HCT116 (cell line): Measurements from ENCODE around the gene COPG1. TPM values are rescaled to one million over a fixed set of nuclear protein-coding genes. Genes with fewer than 3 reads are reported as not detected.

Experiments used
- ATAC-seq: fragments of 200-7000 bp; cut with Tn5 transposase; 2 replicates; pipeline ENCODE4 v1.9.1; 2020; ENCODE audit warnings: mild to moderate bottlenecking, moderate library complexity
- BruUV-seq: library from RNA; stranded (reverse); fragments of 400-500 nt; replicated peaks from 2 replicates; lab custom pipeline; 2021; lab: Mats Ljungman, UMichigan
- CTCF ChIA-PET: fragments of 300-600 bp; sonication (Branson Sonifier 250); formaldehyde crosslinking; loops from one replicate; lab custom pipeline; 2021; ENCODE audit warnings: antibody characterized with exemption; lab: Charles Lee
- POLR2A ChIA-PET: fragments of 300-600, 350-600 bp; sonication (Branson Sonifier 250); formaldehyde crosslinking; loops from one replicate; lab custom pipeline; 2021; ENCODE audit warnings: antibody characterized with exemption; lab: Charles Lee
- RAD21 ChIA-PET, 2 experiments: fragments of 300-600 bp; sonication (Branson Sonifier 250); formaldehyde crosslinking; loops; one replicate each; lab custom pipeline; 2023; ENCODE audit warnings: low total read pairs in 2 of 2; ENCODE audit not compliant: uncharacterized antibody in 2 of 2, unreplicated experiment in 2 of 2, low non-redundant PET in 1 of 2; lab: Charles Lee
- DNase-seq: peaks from one replicate; pipeline ENCODE4 v3.0.0-alpha.2; 2010; ENCODE audit warnings: low read depth, low spot score
- H2AFZ ChIP-seq: fragments of 200-600 bp; shearing (Covaris generic), sonication (generic); 2 replicates; pipeline ENCODE4 v1.6.1; 2017; ENCODE audit warnings: low read depth, mixed run types, mixed read lengths, antibody characterized with exemption, low read length; ENCODE audit not compliant: poor library complexity, severe bottlenecking
- H3K27ac ChIP-seq: 2 replicates; pipeline ENCODE4 v1.5.1; 2012; ENCODE audit warnings: low read depth, low read length
- H3K27me3 ChIP-seq: fragments of 200-600 bp; sonication (generic); 2 replicates; pipeline ENCODE4 v1.6.1; 2016; ENCODE audit warnings: mixed run types, low read length, mixed read lengths; ENCODE audit not compliant: insufficient read depth
- H3K36me3 ChIP-seq, 2 experiments: fragments of 200-500 bp in 1 of 2; fragments of 200-600 bp in 1 of 2; sonication (Bioruptor generic) in 1 of 2; sonication (generic) in 1 of 2; 2 replicates each; pipeline versions ENCODE4 v1.5.1 to v1.6.1; 2014 to 2016; ENCODE audit warnings: low read length in 2 of 2, inconsistent platforms in 1 of 2, mixed read lengths in 1 of 2, mixed run types in 1 of 2; ENCODE audit not compliant: insufficient read depth in 2 of 2, control insufficient read depth in 1 of 2
- H3K4me1 ChIP-seq, 2 experiments: fragments of 200-600 bp in 1 of 2; sonication (generic) in 1 of 2; 2 replicates each; pipeline versions ENCODE4 v1.5.1 to v1.6.1; 2012 to 2017; ENCODE audit warnings: low read length in 2 of 2, inconsistent platforms in 1 of 2, mild to moderate bottlenecking in 1 of 2, mixed read lengths in 1 of 2, mixed run types in 1 of 2, moderate library complexity in 1 of 2; ENCODE audit not compliant: insufficient read depth in 2 of 2, control insufficient read depth in 1 of 2
- H3K4me2 ChIP-seq: fragments of 200-600 bp; sonication (generic); 2 replicates; pipeline ENCODE4 v1.6.1; 2017; ENCODE audit warnings: mixed run types, low read length, mixed read lengths
- H3K4me3 ChIP-seq, 2 experiments: fragments of 200-600 bp in 1 of 2; sonication (generic) in 1 of 2; replicated peaks in 1 of 2; 2 replicates each; pipeline ENCODE4 v1.5.1; 2011 to 2016; ENCODE audit warnings: low read length in 2 of 2, control low read depth in 1 of 2, low read depth in 1 of 2, mild to moderate bottlenecking in 1 of 2, mixed read lengths in 1 of 2, mixed run types in 1 of 2
- H3K79me2 ChIP-seq: fragments of 200-600 bp; sonication (generic); 2 replicates; pipeline ENCODE4 v1.6.1; 2017; ENCODE audit warnings: mild to moderate bottlenecking, mixed run types, low read length, moderate library complexity, mixed read lengths; ENCODE audit not compliant: insufficient read depth
- H3K9ac ChIP-seq: fragments of 200-600 bp; sonication (generic); 2 replicates; pipeline ENCODE4 v1.6.1; 2016; ENCODE audit warnings: low read length, mixed read lengths
- H3K9me2 ChIP-seq: fragments of 200-600 bp; sonication (generic), shearing (Covaris generic); 2 replicates; pipeline ENCODE4 v1.6.1; 2017; ENCODE audit warnings: mixed run types, mild to moderate bottlenecking, moderate library complexity; ENCODE audit not compliant: insufficient read depth
- H3K9me3 ChIP-seq, 2 experiments: fragments of 200-500 bp in 1 of 2; fragments of 200-600 bp in 1 of 2; sonication (Bioruptor generic) in 1 of 2; sonication (generic) in 1 of 2; 2 replicates each; pipeline ENCODE4 v1.6.1; 2014 to 2017; ENCODE audit warnings: low read length in 2 of 2, mixed read lengths in 2 of 2, inconsistent platforms in 1 of 2, low read depth in 1 of 2, mild to moderate bottlenecking in 1 of 2, mixed run types in 1 of 2, moderate library complexity in 1 of 2; ENCODE audit not compliant: control insufficient read depth in 1 of 2, insufficient read depth in 1 of 2
- H4K20me1 ChIP-seq: fragments of 200-600 bp; sonication (generic), shearing (Covaris generic); 2 replicates; pipeline ENCODE4 v1.6.1; 2017; ENCODE audit warnings: mixed run types, mild to moderate bottlenecking, moderate library complexity; ENCODE audit not compliant: insufficient read depth
- CBX3 ChIP-seq: IDR thresholded peaks from 2 replicates; pipeline ENCODE4 v1.6.1; 2012; ENCODE audit warnings: low read depth
- CEBPB ChIP-seq: IDR thresholded peaks from 2 replicates; pipeline ENCODE4 v1.6.1; 2012; ENCODE audit warnings: low read depth
- EGR1 ChIP-seq: IDR thresholded peaks from 2 replicates; pipeline ENCODE4 v1.6.1; 2012; ENCODE audit warnings: low read depth
- ELF1 ChIP-seq: IDR thresholded peaks from 2 replicates; pipeline ENCODE4 v1.6.1; 2012; ENCODE audit warnings: low read depth, borderline replicate concordance
- EZH2 ChIP-seq: fragments of 200-600 bp; sonication (generic); IDR thresholded peaks from 2 replicates; pipeline ENCODE4 v1.6.1; 2017; ENCODE audit warnings: antibody characterized with exemption, mixed run types
- POLR2A ChIP-seq: IDR thresholded peaks from 2 replicates; pipeline ENCODE4 v1.7.0; 2011; ENCODE audit warnings: borderline replicate concordance; ENCODE audit not compliant: insufficient read depth, insufficient read length; ENCODE audit errors: extremely low read depth
- POLR2AphosphoS5 ChIP-seq: IDR thresholded peaks from 2 replicates; pipeline ENCODE4 v1.6.1; 2011; ENCODE audit warnings: mild to moderate bottlenecking, low read depth, low read length, moderate library complexity
- RAD21 ChIP-seq: IDR thresholded peaks from 2 replicates; pipeline ENCODE4 v1.6.1; 2012; ENCODE audit warnings: low read depth, mild to moderate bottlenecking
- SP1 ChIP-seq: IDR thresholded peaks from 2 replicates; pipeline ENCODE4 v1.6.1; 2012; ENCODE audit warnings: low read depth
- SRF ChIP-seq: IDR thresholded peaks from 2 replicates; pipeline ENCODE4 v1.6.1; 2012; ENCODE audit warnings: low read depth
- TCF7L2 ChIP-seq: IDR thresholded peaks from 2 replicates; pipeline ENCODE4 v1.7.0; 2011; ENCODE audit warnings: borderline replicate concordance, inconsistent platforms; ENCODE audit not compliant: insufficient read depth, insufficient read length; ENCODE audit errors: extremely low read depth
- intact Hi-C: fragments of 100-400 bp; cut with micrococcal nuclease; formaldehyde crosslinking; loops from 2 replicates; pipeline ENCODE4 v1.10.0; 2022
- total RNA-seq: library from RNA; stranded (reverse); gene quantifications from one replicate; pipeline ENCODE4 v1.2.1, GENCODE V29; 2021; ENCODE audit not compliant: unreplicated experiment
- TF ChIP-seq, protein P1 (sequence below), 3 experiments: fragments of 200-600 bp in 1 of 3; sonication (generic) in 1 of 3; IDR thresholded peaks in 2 of 3; conservative IDR thresholded peaks in 1 of 3; 2 replicates each; pipeline ENCODE4 v1.5.1; 2012 to 2017; ENCODE audit warnings: low read depth in 2 of 3, low read length in 2 of 3, antibody characterized with exemption in 1 of 3, borderline replicate concordance in 1 of 3, control low read depth in 1 of 3, mild to moderate bottlenecking in 1 of 3, mixed read lengths in 1 of 3, mixed run types in 1 of 3, moderate library complexity in 1 of 3; ENCODE audit not compliant: insufficient read depth in 1 of 3
- TF ChIP-seq, protein P2 (sequence below): IDR thresholded peaks from 2 replicates; pipeline ENCODE4 v1.6.1; 2012
- TF ChIP-seq, protein P3 (sequence below): IDR thresholded peaks from 2 replicates; pipeline ENCODE4 v1.6.1; 2011; ENCODE audit warnings: mild to moderate bottlenecking, low read length, moderate library complexity; ENCODE audit not compliant: insufficient replicate concordance; ENCODE audit errors: extremely low read depth
- TF ChIP-seq, protein P4 (sequence below): IDR thresholded peaks from 2 replicates; pipeline ENCODE4 v1.6.1; 2012

COPG1 gene
- total RNA-seq, 1 experiment from 2014 or later, result 182 TPM

DNA sequence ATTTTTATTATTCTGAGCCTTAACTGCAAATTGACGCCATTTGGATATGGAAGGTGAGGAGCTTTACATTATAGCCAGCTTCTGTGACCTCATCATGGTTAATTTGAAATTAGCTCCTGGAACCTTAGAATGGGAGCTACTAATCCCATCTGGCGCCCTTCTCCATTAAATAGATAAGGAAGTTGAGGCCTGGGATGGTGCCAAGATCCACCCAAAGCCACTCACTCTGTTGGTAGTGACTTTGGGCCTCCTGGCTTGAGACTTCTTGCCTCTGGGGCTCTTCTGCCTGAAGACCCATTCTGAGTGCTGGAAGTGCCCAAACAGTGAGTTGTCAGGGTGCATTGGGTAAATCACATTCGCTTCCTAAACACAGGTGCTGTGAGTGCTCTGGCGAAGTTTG is 17.2 kb downstream of the COPG1 start:
- no peaks in the 10 kb centered on the region for H3K79me2 ChIP-seq
- H3K4me1 ChIP-seq, result no peaks in the 10 kb centered on the region
- TF ChIP-seq EZH2, result no peak
- TF ChIP-seq, protein P1, sequence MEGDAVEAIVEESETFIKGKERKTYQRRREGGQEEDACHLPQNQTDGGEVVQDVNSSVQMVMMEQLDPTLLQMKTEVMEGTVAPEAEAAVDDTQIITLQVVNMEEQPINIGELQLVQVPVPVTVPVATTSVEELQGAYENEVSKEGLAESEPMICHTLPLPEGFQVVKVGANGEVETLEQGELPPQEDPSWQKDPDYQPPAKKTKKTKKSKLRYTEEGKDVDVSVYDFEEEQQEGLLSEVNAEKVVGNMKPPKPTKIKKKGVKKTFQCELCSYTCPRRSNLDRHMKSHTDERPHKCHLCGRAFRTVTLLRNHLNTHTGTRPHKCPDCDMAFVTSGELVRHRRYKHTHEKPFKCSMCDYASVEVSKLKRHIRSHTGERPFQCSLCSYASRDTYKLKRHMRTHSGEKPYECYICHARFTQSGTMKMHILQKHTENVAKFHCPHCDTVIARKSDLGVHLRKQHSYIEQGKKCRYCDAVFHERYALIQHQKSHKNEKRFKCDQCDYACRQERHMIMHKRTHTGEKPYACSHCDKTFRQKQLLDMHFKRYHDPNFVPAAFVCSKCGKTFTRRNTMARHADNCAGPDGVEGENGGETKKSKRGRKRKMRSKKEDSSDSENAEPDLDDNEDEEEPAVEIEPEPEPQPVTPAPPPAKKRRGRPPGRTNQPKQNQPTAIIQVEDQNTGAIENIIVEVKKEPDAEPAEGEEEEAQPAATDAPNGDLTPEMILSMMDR (IDR thresholded peaks at IDR 0.05 in 2 of 3, conservative IDR thresholded peaks at IDR 0.05 in 1 of 3; ENCODE audit: borderline replicate concordance in 1 of 3, insufficient read depth in 1 of 3, low read depth in 2 of 3, low read length in 2 of 3), result no peak
- TF ChIP-seq SP1, result no peak
- TF ChIP-seq CBX3, result no peak
- TF ChIP-seq SRF, result no peak
- no peak for TF ChIP-seq POLR2A
- peaks cover 54 to 58% of the 10 kb centered on the region in 2 experiments for H3K36me3 ChIP-seq
- ChIA-PET CTCF (no interaction called here), RAD21 (interaction anchor here in 1 of 2 experiments (0.6 kb wide), 1 partner anchor 49 kb away, joined by 4 read pairs; no protein-coding TSS in a partner anchor), POLR2A (no interaction called here)
- no peaks in the 10 kb centered on the region for H3K9me2 ChIP-seq
- H3K9ac ChIP-seq, result no peak overlapping the region
- no peak overlapping the region for H3K27ac ChIP-seq
- H3K27me3 ChIP-seq, result no peaks in the 10 kb centered on the region
- H3K4me3 ChIP-seq, result no peak overlapping the region
- intact Hi-C loops, result no loop called here
- BruUV-seq, result no TSS peak
- ATAC-seq, result no peak
- no peak overlapping the region for H2AFZ ChIP-seq
- H3K9me3 ChIP-seq, result no peaks in the 10 kb centered on the region
- DNase-seq, result no peak
- no peak overlapping the region for H3K4me2 ChIP-seq
- no peaks in the 10 kb centered on the region for H4K20me1 ChIP-seq

DNA sequence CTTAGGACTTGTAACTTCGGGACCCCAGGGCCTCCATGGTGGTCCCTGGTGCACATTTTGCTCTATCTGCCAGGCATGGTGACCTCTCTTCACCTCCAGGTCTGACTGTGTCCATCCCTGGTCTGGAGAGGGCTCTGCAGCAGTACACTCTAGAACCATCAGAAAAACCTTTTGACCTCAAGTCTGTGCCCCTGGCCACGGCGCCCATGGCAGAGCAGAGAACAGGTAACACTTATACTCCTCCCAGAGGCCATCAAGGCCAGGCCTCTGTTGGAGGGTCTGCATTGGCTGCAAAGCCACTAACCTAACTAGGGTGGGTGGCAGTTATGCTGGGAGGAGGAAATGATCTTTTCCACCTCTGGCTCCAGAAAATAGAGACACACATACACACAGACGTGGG is 19.0 kb downstream of the COPG1 start:
- Histone ChIP-seq H3K27me3 (no peaks in the 10 kb centered on the region), H3K9ac (no peak overlapping the region), H2AFZ (no peak overlapping the region), H3K36me3 (peaks cover 59 to 61% of the 10 kb centered on the region in 2 experiments), H3K9me2 (no peaks in the 10 kb centered on the region), H3K4me3 (no peak overlapping the region), H3K4me2 (no peak overlapping the region), H3K9me3 (no peaks in the 10 kb centered on the region), H4K20me1 (no peaks in the 10 kb centered on the region), H3K79me2 (no peaks in the 10 kb centered on the region), H3K27ac (no peak overlapping the region), H3K4me1 (no peaks in the 10 kb centered on the region)
- intact Hi-C loops, result no loop called here
- RAD21 ChIA-PET, result no interaction called here
- DNase-seq, result no peak
- ATAC-seq, result no peak
- POLR2A ChIA-PET, result no interaction called here
- no TSS peak for BruUV-seq
- CTCF ChIA-PET, result no interaction called here
- TF ChIP-seq, protein P2, sequence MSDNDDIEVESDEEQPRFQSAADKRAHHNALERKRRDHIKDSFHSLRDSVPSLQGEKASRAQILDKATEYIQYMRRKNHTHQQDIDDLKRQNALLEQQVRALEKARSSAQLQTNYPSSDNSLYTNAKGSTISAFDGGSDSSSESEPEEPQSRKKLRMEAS, result no peak
- TF ChIP-seq EGR1 (no peak), POLR2A (no peak), ELF1 (no peak), TCF7L2 (no peak), CBX3 (no peak), CEBPB (no peak), POLR2AphosphoS5 (no peak), RAD21 (no peak)
- TF ChIP-seq, protein P3, sequence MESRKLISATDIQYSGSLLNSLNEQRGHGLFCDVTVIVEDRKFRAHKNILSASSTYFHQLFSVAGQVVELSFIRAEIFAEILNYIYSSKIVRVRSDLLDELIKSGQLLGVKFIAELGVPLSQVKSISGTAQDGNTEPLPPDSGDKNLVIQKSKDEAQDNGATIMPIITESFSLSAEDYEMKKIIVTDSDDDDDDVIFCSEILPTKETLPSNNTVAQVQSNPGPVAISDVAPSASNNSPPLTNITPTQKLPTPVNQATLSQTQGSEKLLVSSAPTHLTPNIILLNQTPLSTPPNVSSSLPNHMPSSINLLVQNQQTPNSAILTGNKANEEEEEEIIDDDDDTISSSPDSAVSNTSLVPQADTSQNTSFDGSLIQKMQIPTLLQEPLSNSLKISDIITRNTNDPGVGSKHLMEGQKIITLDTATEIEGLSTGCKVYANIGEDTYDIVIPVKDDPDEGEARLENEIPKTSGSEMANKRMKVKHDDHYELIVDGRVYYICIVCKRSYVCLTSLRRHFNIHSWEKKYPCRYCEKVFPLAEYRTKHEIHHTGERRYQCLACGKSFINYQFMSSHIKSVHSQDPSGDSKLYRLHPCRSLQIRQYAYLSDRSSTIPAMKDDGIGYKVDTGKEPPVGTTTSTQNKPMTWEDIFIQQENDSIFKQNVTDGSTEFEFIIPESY, result no peak
- TF ChIP-seq, protein P4, sequence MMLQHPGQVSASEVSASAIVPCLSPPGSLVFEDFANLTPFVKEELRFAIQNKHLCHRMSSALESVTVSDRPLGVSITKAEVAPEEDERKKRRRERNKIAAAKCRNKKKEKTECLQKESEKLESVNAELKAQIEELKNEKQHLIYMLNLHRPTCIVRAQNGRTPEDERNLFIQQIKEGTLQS, result no peak
